GM21723 (cell line): ENCODE data around the gene STX10.

ENCODE experiments used
- ATAC-seq: cut with Tn5 transposase; IDR thresholded peaks from one replicate; pipeline ENCODE4 v1.9.1; 2021; ENCODE audit warnings: mild to moderate bottlenecking, moderate library complexity; ENCODE audit not compliant: unreplicated experiment

The STX10 gene

GRCh38 chr19:13121551-13122274 lies 28.5 kb downstream of the STX10 start:
- no peak for ATAC-seq

GRCh38 chr19:13120817-13121216 lies 29.4 kb downstream of the STX10 start:
- no peak for ATAC-seq

- no peak for ATAC-seq
Observed at GRCh38 chr19:13120031-13120430, 30.1 kb downstream of the STX10 start.

GRCh38 chr19:13119627-13120026 lies 30.5 kb downstream of the STX10 start:
- no peak for ATAC-seq

- ATAC-seq, result no peak
Observed at GRCh38 chr19:13118424-13119193, 31.6 kb downstream of the STX10 start.

GRCh38 chr19:13117772-13118423 lies 32.3 kb downstream of the STX10 start, which contains the start of gene NACC1:
Gene NACC1, plus strand, starts transcription at chr19:13118264. Its CDS starts 16,944 bp downstream, at chr19:13135208.
- ATAC-seq, result peak; percentile 66

DNA sequence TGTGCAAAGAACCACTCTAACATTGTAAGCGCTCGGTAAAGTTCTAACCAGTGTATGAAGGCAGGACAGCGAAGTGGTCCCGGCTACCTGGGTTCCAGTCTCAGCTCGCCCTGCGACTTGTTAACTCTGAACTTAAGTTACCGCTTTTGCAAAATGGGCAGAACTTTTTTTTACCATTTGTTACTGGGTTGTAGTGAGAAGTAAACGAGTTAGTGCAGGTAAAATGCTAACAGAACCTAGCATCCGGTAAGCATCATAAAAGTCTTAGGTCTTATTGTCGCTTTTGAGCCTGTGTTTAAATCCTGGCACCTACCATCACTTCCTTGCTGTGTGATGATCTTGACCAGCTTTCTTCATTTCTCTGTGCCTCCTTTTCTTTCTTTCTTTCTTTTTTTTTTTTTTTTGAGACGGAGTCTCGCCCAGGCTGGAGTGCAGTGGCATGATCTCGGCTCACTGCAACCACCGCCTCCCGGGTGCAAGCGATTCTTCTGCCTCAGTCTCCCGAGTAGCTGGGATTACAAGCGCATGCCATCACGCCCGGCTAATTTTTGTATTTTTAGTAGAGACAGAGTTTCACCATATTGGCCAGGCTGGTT lies 32.9 kb downstream of the STX10 start:
- ATAC-seq, result no peak

DNA sequence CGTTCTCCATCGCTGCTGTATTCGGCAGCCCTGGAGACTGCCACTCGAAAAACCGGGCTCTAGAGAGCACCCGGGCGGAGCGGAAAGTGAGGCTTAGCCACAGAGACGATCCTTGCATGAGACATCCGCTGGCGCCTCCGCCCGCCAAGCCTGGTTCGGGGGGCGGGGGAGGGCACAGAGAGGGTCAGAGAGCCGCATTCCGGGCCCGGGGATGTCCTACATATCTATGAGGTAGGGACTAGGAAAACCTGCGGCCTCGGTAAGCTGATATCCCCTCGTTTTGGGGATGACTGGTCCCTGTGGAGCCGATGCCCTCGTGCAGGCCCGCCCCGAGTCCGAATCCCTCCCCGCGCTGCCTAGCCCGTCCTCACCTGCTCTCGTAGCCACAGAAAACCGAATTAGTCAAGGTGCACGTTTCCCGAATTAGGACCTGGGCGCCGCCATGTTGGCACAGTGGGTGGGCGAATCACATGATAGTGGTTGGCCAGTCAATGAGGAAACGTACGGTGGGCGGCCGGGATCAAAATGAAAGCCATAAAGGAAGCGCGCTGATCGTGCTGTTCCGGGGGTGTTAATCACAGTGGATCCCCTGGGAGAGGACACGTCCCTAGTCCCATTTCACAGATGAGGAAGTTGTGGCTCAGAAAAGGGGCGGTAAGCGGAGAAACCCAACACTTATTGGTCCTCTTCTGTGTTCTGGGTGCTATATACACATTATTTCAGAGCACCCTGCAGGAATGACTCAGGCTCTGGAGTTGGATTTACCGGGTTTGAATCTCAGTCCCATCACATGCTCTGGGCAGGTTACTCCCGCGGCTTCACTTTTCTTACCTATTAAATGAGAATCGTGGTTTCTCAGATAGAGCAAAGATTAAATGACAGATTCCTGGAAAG lies 33.6 kb downstream of the STX10 start, which contains the start of gene TRMT1:
TSS of gene TRMT1 (minus strand) at position 459 of the 894 bp plus-strand sequence. CDS start at position 118, 341 bp downstream.
- peak; percentile 43 for ATAC-seq

DNA sequence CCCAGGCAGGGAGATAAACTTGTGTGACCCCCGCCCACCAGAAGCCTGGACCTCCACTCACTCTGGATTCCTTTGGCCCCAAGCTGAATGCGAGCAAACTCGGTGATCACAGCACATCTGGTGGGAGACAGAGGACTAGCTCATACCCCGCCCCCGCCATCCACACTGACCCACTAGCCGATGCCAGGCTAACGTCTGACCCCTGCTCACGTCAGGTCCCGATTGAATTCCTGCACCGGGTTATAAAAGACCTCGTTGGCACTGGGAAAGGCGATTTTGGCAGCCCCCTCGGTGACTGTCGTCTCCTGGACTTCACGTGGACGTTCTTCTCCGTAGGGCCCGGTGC lies 34.3 kb downstream of the STX10 start:
- no peak for ATAC-seq

DNA sequence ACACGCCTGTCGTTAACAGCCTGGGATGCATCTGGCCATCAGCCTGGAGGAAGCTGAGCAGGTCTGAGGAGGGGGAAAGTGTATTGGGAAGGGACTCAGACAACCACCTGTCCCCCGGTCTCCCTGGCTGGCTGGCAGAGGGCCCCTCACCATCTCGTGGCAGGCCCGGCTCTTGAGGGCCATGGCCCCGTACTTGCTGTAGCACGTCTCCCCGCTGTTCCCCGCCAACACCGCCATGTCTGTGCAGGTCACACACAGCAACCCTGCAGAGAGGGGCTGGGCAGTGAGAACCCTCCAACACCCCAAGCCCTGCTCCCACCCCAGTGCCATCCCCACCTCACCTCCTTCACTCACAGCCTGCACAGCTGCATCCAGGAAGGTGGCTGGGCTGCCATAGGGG lies 37.6 kb downstream of the STX10 start:
- ATAC-seq, result no peak

DNA sequence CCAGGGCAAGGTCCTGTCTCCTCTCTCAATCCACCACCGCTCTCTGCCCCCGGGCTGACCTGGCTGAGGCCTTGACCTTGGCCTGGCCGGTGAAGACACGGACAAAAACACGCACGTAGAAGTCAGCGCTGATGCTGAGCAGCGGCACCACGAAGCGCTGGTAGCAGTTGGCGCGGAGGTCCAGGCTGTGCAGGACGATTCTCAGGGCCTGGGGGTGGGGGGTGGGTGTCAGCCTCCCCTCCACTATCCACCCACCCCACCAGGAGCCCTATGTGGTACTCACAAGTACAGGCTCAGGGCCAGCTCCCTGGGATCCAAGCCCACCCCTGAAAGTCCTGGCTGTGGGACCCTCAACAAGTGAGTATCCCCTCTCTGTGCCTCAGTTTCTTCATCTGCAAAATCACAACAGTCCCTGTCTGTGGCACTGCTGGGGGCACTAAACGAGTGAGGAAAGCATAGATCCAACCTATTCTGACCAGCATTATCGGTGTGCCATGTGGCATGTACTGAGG lies 40.0 kb downstream of the STX10 start:
- ATAC-seq, result no peak

DNA sequence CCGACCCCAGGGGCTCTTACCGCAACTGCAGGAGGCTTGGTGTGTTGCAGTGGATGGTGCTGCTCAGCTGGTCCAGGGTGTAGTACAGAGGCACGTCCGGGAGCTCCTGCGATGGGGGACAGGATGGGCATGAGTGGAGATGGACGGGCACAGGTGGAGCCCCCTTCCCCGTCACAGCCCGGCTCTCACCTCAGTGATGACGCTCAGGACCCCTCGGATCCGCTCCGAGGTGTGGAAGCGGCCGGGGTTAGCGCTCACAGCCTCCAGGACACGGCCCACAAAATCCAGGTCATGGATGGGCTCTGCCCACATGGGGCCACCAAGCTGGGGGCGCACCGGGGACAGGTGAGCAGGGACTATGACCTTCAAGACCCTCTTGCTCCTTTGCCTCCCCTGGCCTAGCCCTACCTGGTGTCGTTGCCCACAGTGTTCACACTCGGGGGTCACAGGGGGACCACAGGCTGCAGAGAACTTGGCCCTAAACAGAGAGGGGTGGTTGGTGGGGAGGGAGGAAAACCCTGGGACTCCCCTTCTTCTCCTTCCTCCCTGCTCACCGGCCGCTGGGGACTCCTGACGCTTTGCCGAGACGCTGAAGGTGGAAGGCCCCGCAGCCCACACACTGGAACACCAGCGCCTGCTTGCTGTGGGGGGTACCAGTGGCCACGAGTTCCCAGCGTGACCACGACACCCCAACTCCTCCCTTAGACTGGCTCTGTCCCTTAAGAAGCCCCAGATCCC lies 40.6 kb downstream of the STX10 start:
- ATAC-seq, result no peak

DNA sequence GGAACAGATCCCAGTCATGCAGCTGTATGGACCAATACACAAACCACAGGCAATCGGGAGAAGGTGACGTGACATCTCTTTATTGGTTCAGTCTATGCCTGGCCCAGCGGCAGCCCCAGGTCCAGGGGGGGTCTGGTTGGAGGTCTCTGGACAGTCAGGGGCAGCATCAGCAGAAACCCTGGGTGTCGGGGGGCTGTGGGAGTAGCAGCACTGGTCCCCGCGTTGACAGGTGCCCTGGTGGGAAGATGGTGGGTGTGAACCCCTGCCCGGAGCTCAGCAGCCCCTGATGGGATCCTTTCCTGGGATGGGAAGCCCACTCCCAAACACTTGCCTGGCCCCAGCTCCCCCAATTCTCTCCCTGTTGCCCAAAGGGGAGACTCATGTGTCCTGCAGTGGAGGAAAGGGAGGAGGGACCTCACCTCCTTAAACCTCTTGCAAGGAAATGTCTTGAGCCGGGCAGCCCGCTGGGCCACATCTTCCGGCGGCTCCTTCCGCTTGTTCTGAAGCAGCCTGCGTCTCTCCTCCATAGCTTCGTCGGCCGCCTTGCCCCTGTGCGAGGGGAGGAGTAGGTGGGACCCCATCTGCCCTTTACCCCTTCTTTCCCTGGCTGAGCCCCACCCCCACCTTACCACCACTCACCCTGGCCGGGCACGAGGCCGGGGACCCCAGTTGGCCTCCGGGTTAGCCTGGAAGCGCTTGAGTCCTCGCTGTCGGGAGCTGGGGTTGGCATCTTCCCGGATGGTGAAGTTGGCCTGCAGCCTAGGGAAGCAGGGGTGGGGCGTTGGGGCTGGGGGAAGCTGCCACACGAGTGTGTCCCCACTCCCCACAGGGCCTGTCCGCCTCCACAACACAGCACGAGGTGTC lies 45.1 kb downstream of the STX10 start:
- no peak for ATAC-seq

DNA sequence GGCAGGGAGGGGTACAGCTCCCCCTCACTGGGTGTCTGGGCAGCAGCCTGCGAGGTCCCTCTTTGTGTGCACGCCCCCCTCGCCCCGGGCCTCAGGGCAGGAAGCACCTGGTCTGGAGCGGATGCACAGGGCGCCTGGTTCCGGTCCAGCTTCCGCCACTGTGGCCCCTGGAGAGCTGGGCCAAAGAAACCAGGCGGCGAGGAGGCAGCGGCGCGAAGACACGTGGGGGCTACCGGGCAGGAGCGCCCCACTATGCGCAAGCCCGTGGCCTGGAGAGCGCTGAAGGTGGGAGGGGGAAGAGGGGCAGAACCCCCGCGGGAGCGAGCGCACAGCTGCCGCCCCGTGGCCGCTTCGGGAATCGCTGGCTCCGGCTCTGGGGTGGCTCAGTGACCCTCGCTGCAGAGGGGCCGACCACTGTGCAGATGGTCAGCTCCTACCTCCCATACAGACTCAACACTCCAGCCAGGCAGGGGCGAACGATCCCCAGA lies 45.8 kb downstream of the STX10 start:
- no peak for ATAC-seq

GRCh38 chr19:13103581-13104359 lies 46.4 kb downstream of the STX10 start:
- no peak for ATAC-seq

DNA sequence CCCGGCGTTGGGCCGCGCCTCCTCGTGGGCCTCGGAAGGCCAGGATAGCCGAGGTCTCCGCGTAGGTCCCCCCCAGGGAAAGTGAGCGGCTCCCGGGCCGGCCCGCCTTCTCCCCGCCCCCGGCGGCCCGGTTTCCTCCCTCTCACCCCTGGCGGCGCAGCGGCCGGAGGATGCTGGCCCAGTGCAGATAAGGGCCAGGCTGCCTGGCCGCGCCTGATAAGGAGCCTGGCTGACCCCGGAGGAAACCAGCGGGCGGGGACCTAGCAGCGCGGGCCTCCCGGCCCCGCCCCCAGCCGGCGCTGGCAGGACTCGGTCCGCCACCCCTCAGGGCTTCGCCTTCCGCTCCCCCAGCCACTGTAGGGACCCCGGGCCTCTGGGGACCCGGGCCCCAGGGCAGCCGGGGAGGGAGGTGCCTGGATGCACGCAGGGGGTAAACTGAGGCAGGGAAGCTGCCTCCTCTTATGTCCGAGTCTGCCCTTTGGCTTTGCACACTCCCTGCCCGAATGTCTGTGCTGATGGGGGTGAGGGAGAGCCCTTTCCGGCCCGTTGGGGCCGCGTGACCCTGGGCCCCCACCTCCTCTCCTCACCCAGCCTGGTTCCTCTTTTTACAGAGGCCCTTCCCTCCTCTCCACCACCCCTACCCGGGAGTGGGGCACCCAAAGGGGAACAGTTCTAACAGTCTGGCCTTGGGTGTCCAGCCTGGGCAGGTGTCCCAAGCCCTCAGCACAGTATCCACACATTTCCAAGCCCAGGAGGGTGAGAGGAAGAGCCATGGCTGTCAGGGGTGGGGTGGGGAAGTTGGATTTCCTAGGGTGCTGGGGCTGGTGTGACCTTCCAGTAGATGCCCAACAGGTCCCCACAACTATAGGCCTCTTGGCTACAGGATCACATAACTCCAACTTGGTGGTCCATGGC lies 47.3 kb downstream of the STX10 start, which contains the start of gene LYL1:
TSS of gene LYL1 (minus strand) at position 193 of the 915 bp plus-strand sequence. CDS start 1,687 bp downstream, outside the sequence.
- peak; percentile 41 for ATAC-seq

GRCh38 chr19:13102416-13102665 lies 47.8 kb downstream of the STX10 start:
- ATAC-seq, result no peak
